Mucosa of descending colon (tissue), 3 donors: ENCODE results near the gene TPI1. TPM values are rescaled to one million over a fixed set of nuclear protein-coding genes. Genes with fewer than 3 reads are reported as not detected.
A peak's percentile ranks its signal among the peaks of the same experiment; 100 is the strongest.

ENCODE experiments used
- ATAC-seq: fragments of 200-7000 bp; cut with Tn5 transposase; one replicate; pipeline ENCODE4 v1.9.1; 2020; ENCODE audit warnings: mild to moderate bottlenecking, moderate library complexity
- DNase-seq, 3 donors: peaks; one replicate each; pipeline ENCODE4 v3.0.0-alpha.2; 2020
- H3K36me3 ChIP-seq: fragments of 200-600 bp; one replicate; pipeline ENCODE4 v1.8.0; 2021; ENCODE audit warnings: low read depth, mild to moderate bottlenecking
- H3K4me1 ChIP-seq: fragments of 200-600 bp; one replicate; pipeline ENCODE4 v1.8.0; 2021; ENCODE audit warnings: low read depth, mild to moderate bottlenecking
- H3K4me3 ChIP-seq: fragments of 200-600 bp; one replicate; pipeline ENCODE4 v1.8.0; 2021; ENCODE audit warnings: mild to moderate bottlenecking
- H3K9me3 ChIP-seq: fragments of 200-600 bp; one replicate; pipeline ENCODE4 v1.8.0; 2021; ENCODE audit warnings: mild to moderate bottlenecking
- intact Hi-C, 2 donors: fragments of 100-400 bp; cut with DNase I in 1 of 2; cut with micrococcal nuclease in 1 of 2; formaldehyde crosslinking; loops; one replicate each; pipeline versions ENCODE4 v1.11.0 to v1.11.1; 2022; cut with DNase I, micrococcal nuclease
- total RNA-seq, 3 donors: library from RNA; stranded (reverse); fragmentation: NEBNext Ultra II Directional in 2 of 3; extraction: Animal tissue kit (Norgen Biotek cat#: 25700) in 2 of 3; gene quantifications; one replicate each; pipeline versions ENCODE4 v1.2.1 to v1.2.4, GENCODE V29; 2021 to 2023
- TF ChIP-seq, protein P1 (sequence below): fragments of 200-600 bp; IDR thresholded peaks from one replicate; pipeline ENCODE4 v1.8.0; 2022; ENCODE audit warnings: antibody characterized with exemption, mild to moderate bottlenecking
- donor health status: DM: no; HTN: no; CAD: no; lungs with moderate emphysema.
- donor health status: DM: no; HTN: no; CAD: no.
- donor health status: DM: no; HTN: yes; CAD: no.

TPI1 gene
- total RNA-seq, 3 donors from 2014 or later = 408 to 766 (median 700) TPM

DNA sequence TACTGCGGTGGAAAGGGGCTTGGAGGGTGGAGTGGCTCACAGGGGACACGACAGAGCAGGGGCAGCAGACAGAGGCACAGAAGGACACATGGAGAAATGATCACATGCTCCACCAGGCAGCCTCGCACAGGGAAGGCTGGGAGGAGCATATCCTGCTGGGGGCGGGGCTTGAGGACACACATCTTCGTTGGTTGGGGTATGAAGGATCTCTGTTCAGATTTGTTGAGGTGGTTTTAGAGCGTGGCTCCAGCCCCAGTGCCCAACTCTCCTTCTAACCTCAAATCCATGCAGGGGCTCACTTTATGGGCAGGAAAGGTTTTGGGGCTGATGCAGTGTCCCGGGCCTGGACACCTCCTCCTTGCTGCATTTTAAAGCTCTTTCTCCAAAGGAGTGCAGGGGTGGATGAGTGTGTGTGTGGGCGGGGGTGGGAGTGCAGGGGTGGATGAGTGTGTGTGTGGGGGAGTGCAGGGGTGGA lies 39.9 kb upstream of the TPI1 start:
- DNase-seq = peak; percentile 76 to 87 (median 82)
- intact Hi-C loops = loop anchor here (5.0 to 10.0 kb wide), 2 partner anchors 75 to 93 kb away; partner anchors contain the start of gene MLF2 (in 1 of the 2)
- no peaks in the 10 kb centered on the region for H3K9me3 ChIP-seq
- TF ChIP-seq, protein P1, sequence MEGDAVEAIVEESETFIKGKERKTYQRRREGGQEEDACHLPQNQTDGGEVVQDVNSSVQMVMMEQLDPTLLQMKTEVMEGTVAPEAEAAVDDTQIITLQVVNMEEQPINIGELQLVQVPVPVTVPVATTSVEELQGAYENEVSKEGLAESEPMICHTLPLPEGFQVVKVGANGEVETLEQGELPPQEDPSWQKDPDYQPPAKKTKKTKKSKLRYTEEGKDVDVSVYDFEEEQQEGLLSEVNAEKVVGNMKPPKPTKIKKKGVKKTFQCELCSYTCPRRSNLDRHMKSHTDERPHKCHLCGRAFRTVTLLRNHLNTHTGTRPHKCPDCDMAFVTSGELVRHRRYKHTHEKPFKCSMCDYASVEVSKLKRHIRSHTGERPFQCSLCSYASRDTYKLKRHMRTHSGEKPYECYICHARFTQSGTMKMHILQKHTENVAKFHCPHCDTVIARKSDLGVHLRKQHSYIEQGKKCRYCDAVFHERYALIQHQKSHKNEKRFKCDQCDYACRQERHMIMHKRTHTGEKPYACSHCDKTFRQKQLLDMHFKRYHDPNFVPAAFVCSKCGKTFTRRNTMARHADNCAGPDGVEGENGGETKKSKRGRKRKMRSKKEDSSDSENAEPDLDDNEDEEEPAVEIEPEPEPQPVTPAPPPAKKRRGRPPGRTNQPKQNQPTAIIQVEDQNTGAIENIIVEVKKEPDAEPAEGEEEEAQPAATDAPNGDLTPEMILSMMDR = no peak
- no peaks in the 10 kb centered on the region for H3K36me3 ChIP-seq
- peaks cover 6% of the 10 kb centered on the region for H3K4me1 ChIP-seq
- H3K4me3 ChIP-seq = no peak overlapping the region
- ATAC-seq = peak; percentile 43

DNA sequence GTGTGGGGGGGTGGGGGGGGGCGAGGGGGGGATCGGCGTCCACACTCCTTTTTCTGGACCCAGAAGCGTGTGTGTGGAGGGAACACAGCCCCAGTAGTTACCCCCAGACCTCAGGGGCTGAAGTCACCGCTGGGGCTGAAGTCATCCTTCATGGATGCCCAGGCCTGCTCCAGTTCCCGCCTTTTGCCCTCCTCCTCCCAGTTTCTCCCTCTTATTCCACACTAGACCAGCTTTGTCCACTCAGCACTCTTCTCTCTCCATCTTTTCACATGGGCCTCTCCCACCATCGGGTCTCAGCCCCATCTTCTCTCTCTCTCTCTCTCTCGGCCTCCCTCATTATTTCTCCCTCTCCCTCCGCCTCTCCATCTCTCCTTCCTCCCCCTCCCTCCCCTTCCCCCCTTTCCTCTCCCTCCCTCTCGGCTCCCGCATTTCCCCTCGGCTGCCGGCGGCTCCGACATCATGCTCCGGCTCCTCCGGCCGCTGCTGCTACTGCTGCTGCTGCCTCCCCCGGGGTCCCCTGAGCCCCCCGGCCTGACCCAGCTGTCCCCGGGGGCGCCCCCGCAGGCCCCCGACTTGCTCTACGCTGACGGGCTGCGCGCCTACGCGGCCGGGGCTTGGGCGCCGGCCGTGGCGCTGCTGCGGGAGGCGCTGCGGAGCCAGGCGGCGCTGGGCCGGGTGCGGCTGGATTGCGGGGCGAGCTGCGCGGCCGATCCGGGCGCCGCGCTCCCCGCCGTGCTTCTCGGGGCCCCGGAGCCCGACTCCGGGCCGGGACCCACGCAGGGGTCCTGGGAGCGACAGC lies 39.1 kb upstream of the TPI1 start, which contains the start of gene P3H3:
P3H3 (plus strand) TSS at position 426 of the 799 bp plus-strand sequence; CDS start at position 460, 34 bp downstream.
- ATAC-seq (peak; percentile 33), DNase-seq (peak in 1 of 3 donors; percentile 42)
- Histone ChIP-seq H3K36me3 (no peaks in the 10 kb centered on the region), H3K9me3 (no peaks in the 10 kb centered on the region), H3K4me1 (peaks cover 6% of the 10 kb centered on the region), H3K4me3 (peak within 1 kb of the TSS; percentile 30)
- TF ChIP-seq, protein P1 = no peak
- intact Hi-C loops = loop anchor here (5.0 to 10.0 kb wide), 2 partner anchors 76 to 93 kb away; partner anchors contain the start of gene MLF2 (in 1 of the 2)

DNA sequence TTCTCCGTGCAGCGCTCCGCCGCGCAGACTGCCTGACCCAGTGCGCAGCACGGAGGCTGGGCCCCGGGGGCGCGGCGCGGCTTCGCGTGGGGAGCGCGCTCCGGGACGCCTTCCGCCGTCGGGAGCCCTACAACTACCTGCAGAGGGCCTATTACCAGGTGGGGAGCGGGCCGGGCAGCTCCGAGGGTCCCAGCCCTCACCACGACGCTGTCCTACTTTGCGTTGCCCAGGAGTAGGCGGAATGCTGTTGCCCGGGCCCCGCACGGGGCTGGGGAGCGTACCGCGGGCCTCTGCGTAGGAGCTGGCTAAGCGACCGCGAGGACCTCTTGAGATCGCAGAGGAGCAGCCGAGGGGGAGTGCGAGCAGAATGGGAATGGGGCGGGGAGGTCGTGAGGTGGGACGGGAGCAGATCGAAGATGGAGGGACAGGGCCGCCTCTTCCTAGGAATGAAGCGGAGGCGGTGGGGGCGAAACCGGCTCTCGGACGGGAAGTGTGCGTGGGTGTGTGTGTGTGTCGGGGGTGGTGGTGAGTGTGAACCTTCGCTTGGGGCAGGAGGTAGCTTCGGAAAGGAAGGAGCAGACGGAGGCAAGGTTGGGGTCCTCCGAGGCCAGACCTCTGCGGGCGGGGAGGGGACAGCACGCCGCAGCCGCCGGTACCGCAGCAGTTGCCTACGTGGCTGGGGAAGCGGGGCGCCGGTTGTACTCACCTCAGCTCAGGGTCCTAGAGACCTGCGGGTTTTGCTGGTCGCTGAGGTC lies 38.4 kb upstream of the TPI1 start:
- Histone ChIP-seq H3K4me1 (peaks cover 6% of the 10 kb centered on the region), H3K9me3 (no peaks in the 10 kb centered on the region), H3K4me3 (peak overlapping the region; percentile 30), H3K36me3 (no peaks in the 10 kb centered on the region)
- intact Hi-C loops = loop anchor here (5.0 to 10.0 kb wide), 2 partner anchors 77 to 94 kb away; partner anchors contain the start of gene MLF2 (in 1 of the 2)
- DNase-seq (peak; percentile 23 to 65 (median 48)), ATAC-seq (peak; percentile 42)
- TF ChIP-seq, protein P1 = no peak

DNA sequence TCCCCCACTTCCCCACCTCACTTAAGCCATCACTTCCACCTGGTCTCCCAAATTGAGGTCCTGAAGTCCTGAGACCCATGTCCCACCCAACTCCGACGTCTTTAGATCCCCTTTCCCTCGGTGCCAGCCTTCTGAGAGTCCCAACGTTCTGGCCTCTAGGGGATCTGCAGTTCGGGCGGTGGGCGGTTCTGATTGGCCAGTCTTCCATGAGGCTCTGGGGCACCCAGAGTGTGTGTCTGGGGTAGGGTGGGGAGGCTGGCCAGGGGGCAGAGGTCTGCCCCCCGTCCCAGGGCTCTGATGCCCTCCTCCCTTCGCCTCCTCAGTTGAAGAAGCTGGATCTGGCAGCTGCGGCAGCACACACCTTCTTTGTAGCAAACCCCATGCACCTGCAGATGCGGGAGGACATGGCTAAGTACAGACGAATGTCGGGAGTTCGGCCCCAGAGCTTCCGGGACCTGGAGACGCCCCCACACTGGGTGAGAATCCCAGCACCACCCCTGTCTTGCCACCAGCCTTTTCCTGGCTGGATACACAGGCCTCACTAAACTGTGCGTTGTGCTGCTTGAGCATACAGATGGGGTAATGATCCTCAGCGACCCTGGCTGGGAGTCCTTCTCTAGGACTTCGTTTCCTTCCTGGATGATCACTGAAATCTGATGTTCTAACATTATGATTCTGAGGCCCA lies 37.7 kb upstream of the TPI1 start:
- Histone ChIP-seq H3K4me3 (no peak overlapping the region), H3K9me3 (no peaks in the 10 kb centered on the region), H3K4me1 (peaks cover 6% of the 10 kb centered on the region), H3K36me3 (no peaks in the 10 kb centered on the region)
- intact Hi-C loops = loop anchor here (5.0 to 10.0 kb wide), 2 partner anchors 77 to 95 kb away; partner anchors contain the start of gene MLF2 (in 1 of the 2)
- peak in 2 of 3 donors; percentile 23 to 49 for DNase-seq
- no peak for ATAC-seq
- TF ChIP-seq, protein P1 = no peak

DNA sequence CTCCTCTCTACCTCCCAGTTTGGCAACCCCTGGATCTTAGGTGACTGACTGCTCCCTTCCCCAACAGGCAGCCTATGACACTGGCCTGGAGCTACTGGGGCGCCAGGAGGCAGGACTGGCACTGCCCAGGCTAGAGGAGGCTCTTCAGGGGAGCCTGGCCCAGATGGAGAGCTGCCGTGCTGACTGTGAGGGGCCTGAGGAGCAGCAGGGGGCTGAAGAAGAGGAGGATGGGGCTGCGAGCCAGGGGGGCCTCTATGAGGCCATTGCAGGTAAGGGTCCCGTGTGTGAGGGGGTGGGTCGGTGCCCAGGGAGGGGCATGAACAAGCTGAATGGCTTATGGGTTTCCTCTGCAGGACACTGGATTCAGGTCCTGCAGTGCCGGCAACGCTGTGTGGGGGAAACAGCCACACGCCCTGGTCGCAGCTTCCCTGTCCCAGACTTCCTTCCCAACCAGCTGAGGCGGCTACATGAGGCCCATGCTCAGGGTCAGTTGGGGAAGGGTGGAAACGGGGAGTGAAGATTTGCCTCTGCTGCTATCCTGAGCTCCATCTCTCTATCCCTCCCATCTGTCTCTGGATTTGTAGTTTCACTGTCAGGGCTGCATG lies 36.9 kb upstream of the TPI1 start:
- intact Hi-C loops = no loop called here
- H3K4me1 ChIP-seq = peaks cover 6% of the 10 kb centered on the region
- TF ChIP-seq, protein P1 = no peak
- H3K4me3 ChIP-seq = no peak overlapping the region
- H3K9me3 ChIP-seq = no peaks in the 10 kb centered on the region
- H3K36me3 ChIP-seq = no peaks in the 10 kb centered on the region
- ATAC-seq = no peak
- DNase-seq = peak in 1 of 3 donors; percentile 21
